Measurements from ENCODE around the gene TRIM44. TPM values are rescaled to one million over a fixed set of nuclear protein-coding genes. Genes with fewer than 3 reads are reported as not detected.

The TRIM44 gene
- total and polyA plus RNA-seq, 10 of the 15 experiments (the other 5 are each of a cell fraction or from before 2014, with no cell fraction given): 6.7 to 93.0 (median 27.6) TPM

- peak in 1 of 2 experiments; percentile 44; a peak in 1 of 4 replicates for TF ChIP-seq BHLHE40 (IDR thresholded peaks at IDR 0.05; ENCODE audit: borderline replicate concordance in 1 of 2, low read depth in 2 of 2, low read length in 1 of 2)
Measured at GRCh38 chr11:35784699-35785098, 122.1 kb downstream of the TRIM44 start (continued).

GRCh38 chr11:35785287-35786167 is 123.0 kb downstream of the TRIM44 start:
- H3K27me3 ChIP-seq (replicated peaks in 1 of 2; ENCODE audit: control insufficient read depth in 2 of 2, insufficient read depth in 2 of 2, low read length in 1 of 2): no peaks in the 10 kb centered on the region
- H3K4me2 ChIP-seq (ENCODE audit: control insufficient read depth, insufficient read depth): peak overlapping the region; percentile 50
- peaks cover 3% of the 10 kb centered on the region; the same call in 1 of the 2 replicates for H4K20me1 ChIP-seq (ENCODE audit: control insufficient read depth, insufficient read depth)
- peaks cover 17% of the 10 kb centered on the region for H3K4me1 ChIP-seq (ENCODE audit: control insufficient read depth, insufficient read depth, low read length)
- FAIRE-seq: no peak
- H3K36me3 ChIP-seq (ENCODE audit: control insufficient read depth in 2 of 2, insufficient read depth in 2 of 2, low read length in 1 of 2): peaks cover 1 to 3% of the 10 kb centered on the region in 2 experiments; a peak in 1 of 4 replicates
- POLR2A ChIA-PET: no interaction called here
- SMC1A ChIA-PET (ENCODE audit: uncharacterized antibody, unreplicated experiment): interaction anchor here (0.6 to 3.7 kb wide), 11 partner anchors 15 to 270 kb away, joined by 3 to 21 read pairs (median 4); no protein-coding TSS in a partner anchor
- H3K27ac ChIP-seq (ENCODE audit: control insufficient read depth, insufficient read depth): peak overlapping the region; percentile 66
- H3K9me3 ChIP-seq (replicated peaks; ENCODE audit: control insufficient read depth, insufficient read depth, low read length): no peaks in the 10 kb centered on the region
- in situ Hi-C loops (cut with MboI): no loop called here
- peak; percentile 43 for DNase-seq (ENCODE audit: low read depth, low spot score)
- no peak overlapping the region for H3K9ac ChIP-seq (ENCODE audit: control insufficient read depth, insufficient read depth, low read length)
- H3K4me3 ChIP-seq: no peak overlapping the region
- WGBS (ENCODE audit: insufficient coverage, insufficient replicate concordance, low lambda C conversion rate, missing lambda C conversion rate): 38% methylated on average over 4 of the region's 4 CpGs
- no peak overlapping the region for H2AFZ ChIP-seq (ENCODE audit: control insufficient read depth, low read depth, low read length)
- ATAC-seq: peak; percentile 86
- CTCF ChIA-PET: interaction anchor here (0.6 to 3.7 kb wide), 7 partner anchors 9 to 205 kb away, joined by 3 to 26 read pairs (median 3); no protein-coding TSS in a partner anchor
- peaks cover 10% of the 10 kb centered on the region for H3K79me2 ChIP-seq (ENCODE audit: control insufficient read depth, insufficient read depth, low read length)
- intact Hi-C loops (cut with micrococcal nuclease; ENCODE audit: unreplicated experiment): no loop called here
- BruUV-seq (replicated peaks): no TSS peak
- RAD21 ChIA-PET (ENCODE audit: unreplicated experiment): interaction anchor here (1.0 to 2.9 kb wide), 7 partner anchors 13 to 70 kb away, joined by 3 to 10 read pairs (median 4); no protein-coding TSS in a partner anchor
- peak; percentile 88 for TF ChIP-seq TCF7 (IDR thresholded peaks at IDR 0.05; ENCODE audit: borderline replicate concordance)
- TF ChIP-seq HDAC2 (IDR thresholded peaks at IDR 0.05): no peak
- TF ChIP-seq PML (IDR thresholded peaks at IDR 0.05; ENCODE audit: low read length): no peak
- TF ChIP-seq YBX1 (IDR thresholded peaks at IDR 0.05): no peak
- no peak for TF ChIP-seq DPF2 (IDR thresholded peaks at IDR 0.05)
- peak; percentile 37; the same call in 1 of the 2 replicates for TF ChIP-seq MTA2 (IDR thresholded peaks at IDR 0.05; ENCODE audit: low read depth)
- no peak for TF ChIP-seq ZNF217 (IDR thresholded peaks at IDR 0.05)
- TF ChIP-seq MEF2A (IDR thresholded peaks at IDR 0.05; ENCODE audit: insufficient read depth, low read depth, low read length): 0 out of 2 replicates have a peak, but pooled peaks have one; percentile 31
- no peak for TF ChIP-seq BACH1 (IDR thresholded peaks at IDR 0.05; ENCODE audit: borderline replicate concordance)
- no peak for TF ChIP-seq EGR1 (IDR thresholded peaks at IDR 0.05; ENCODE audit: borderline replicate concordance in 1 of 2, low read depth in 2 of 2, low read length in 2 of 2)
- TF ChIP-seq RUNX3 (IDR thresholded peaks at IDR 0.05; ENCODE audit: low read length): peak; percentile 79
- peak; percentile 77 for TF ChIP-seq MEF2B (IDR thresholded peaks at IDR 0.05; ENCODE audit: partially characterized antibody, poor library complexity, severe bottlenecking)
- TF ChIP-seq NFYA (IDR thresholded peaks at IDR 0.05; ENCODE audit: borderline replicate concordance, low read depth, low read length): no peak
- no peak for TF ChIP-seq LARP7 (IDR thresholded peaks at IDR 0.05)
- TF ChIP-seq USF1 (IDR thresholded peaks at IDR 0.05; ENCODE audit: borderline replicate concordance, extremely low read length, insufficient read depth, low read depth, low read length): no peak
- no peak for TF ChIP-seq USF2 (IDR thresholded peaks at IDR 0.05; ENCODE audit: borderline replicate concordance, low read depth, low read length)
- TF ChIP-seq NFYB (IDR thresholded peaks at IDR 0.05; ENCODE audit: insufficient read depth, low read depth, low read length): no peak
- no peak for TF ChIP-seq SIX5 (IDR thresholded peaks at IDR 0.05; ENCODE audit: low read depth, low read length, severe bottlenecking)
- TF ChIP-seq RBBP5 (conservative IDR thresholded peaks at IDR 0.05): no peak
- TF ChIP-seq SMC3 (IDR thresholded peaks at IDR 0.05; ENCODE audit: borderline replicate concordance, low read length): no peak
